ENCODE data around the gene TMEM37. TPM values are rescaled to one million over a fixed set of nuclear protein-coding genes. Genes with fewer than 3 reads are reported as not detected.

The TMEM37 gene
- total and polyA plus RNA-seq, 2 of the 13 experiments (the other 11 are each of a cell fraction or from before 2014, with no cell fraction given): 37.7 to 115 TPM

DNA sequence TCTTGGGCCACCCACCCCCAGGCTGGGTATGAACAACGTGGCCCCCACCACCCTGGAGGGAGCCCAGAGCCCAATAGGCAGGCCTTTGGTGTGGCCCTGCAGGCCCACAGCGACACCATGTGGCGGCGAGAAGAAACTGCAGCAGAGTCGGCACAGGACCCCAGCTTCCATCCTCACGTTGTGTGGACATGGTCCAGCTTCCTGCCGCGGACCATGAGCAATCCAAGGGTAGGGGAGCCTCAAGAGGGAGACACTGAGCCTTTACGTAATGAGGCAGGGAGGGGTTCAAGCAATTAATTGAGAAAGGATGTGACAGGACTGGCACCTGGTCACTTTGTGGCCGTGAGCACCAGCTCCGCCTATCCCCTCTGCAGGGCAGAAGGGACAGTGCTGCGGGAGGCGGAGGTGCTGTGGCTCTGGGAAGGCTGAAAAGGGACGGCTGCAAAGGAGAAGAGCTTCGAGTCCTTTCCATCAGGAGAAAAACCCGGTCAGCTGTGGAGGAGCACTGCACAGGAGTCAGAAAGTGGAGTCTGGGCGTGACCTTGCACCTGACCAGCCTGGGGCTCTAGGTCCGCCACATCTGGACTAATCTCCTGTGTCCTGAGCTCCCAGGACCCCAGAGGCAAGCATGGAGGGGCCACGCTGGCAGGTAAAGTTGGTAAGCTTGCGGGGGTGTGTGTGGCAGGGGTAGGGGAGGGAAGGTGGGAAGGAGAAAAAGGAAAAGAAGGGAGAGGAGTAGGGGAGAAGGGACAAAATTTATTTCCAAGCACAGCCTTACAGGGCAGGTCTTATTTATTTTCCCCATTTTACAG is 44.9 kb downstream of the TMEM37 start (continued):
- TF ChIP-seq ZNF382 (CRISPR knock-in tag; IDR thresholded peaks at IDR 0.05; ENCODE audit: borderline replicate concordance) (no peak), BCL6 (CRISPR knock-in tag; IDR thresholded peaks at IDR 0.05) (peak; percentile 38; the same call in 1 of the 2 replicates), ZC3H13 (CRISPR knock-in tag; IDR thresholded peaks at IDR 0.05) (no peak), HDAC6 (IDR thresholded peaks at IDR 0.05; ENCODE audit: low read depth, low read length) (no peak), ZNF546 (CRISPR knock-in tag; conservative IDR thresholded peaks at IDR 0.05) (no peak), ZNF326 (CRISPR knock-in tag; IDR thresholded peaks at IDR 0.05; ENCODE audit: borderline replicate concordance) (no peak), KDM1A (CRISPR knock-in tag; IDR thresholded peaks at IDR 0.05) (peak; percentile 29; the same call in 1 of the 2 replicates), PRMT3 (CRISPR knock-in tag; IDR thresholded peaks at IDR 0.05; ENCODE audit: borderline replicate concordance, low read depth) (no peak), STAT5B (CRISPR knock-in tag; IDR thresholded peaks at IDR 0.05) (no peak), SALL1 (CRISPR knock-in tag; IDR thresholded peaks at IDR 0.05) (peak; percentile 86), MED1 (CRISPR knock-in tag; IDR thresholded peaks at IDR 0.05) (peak; percentile 65)
- TF ChIP-seq, protein P1, sequence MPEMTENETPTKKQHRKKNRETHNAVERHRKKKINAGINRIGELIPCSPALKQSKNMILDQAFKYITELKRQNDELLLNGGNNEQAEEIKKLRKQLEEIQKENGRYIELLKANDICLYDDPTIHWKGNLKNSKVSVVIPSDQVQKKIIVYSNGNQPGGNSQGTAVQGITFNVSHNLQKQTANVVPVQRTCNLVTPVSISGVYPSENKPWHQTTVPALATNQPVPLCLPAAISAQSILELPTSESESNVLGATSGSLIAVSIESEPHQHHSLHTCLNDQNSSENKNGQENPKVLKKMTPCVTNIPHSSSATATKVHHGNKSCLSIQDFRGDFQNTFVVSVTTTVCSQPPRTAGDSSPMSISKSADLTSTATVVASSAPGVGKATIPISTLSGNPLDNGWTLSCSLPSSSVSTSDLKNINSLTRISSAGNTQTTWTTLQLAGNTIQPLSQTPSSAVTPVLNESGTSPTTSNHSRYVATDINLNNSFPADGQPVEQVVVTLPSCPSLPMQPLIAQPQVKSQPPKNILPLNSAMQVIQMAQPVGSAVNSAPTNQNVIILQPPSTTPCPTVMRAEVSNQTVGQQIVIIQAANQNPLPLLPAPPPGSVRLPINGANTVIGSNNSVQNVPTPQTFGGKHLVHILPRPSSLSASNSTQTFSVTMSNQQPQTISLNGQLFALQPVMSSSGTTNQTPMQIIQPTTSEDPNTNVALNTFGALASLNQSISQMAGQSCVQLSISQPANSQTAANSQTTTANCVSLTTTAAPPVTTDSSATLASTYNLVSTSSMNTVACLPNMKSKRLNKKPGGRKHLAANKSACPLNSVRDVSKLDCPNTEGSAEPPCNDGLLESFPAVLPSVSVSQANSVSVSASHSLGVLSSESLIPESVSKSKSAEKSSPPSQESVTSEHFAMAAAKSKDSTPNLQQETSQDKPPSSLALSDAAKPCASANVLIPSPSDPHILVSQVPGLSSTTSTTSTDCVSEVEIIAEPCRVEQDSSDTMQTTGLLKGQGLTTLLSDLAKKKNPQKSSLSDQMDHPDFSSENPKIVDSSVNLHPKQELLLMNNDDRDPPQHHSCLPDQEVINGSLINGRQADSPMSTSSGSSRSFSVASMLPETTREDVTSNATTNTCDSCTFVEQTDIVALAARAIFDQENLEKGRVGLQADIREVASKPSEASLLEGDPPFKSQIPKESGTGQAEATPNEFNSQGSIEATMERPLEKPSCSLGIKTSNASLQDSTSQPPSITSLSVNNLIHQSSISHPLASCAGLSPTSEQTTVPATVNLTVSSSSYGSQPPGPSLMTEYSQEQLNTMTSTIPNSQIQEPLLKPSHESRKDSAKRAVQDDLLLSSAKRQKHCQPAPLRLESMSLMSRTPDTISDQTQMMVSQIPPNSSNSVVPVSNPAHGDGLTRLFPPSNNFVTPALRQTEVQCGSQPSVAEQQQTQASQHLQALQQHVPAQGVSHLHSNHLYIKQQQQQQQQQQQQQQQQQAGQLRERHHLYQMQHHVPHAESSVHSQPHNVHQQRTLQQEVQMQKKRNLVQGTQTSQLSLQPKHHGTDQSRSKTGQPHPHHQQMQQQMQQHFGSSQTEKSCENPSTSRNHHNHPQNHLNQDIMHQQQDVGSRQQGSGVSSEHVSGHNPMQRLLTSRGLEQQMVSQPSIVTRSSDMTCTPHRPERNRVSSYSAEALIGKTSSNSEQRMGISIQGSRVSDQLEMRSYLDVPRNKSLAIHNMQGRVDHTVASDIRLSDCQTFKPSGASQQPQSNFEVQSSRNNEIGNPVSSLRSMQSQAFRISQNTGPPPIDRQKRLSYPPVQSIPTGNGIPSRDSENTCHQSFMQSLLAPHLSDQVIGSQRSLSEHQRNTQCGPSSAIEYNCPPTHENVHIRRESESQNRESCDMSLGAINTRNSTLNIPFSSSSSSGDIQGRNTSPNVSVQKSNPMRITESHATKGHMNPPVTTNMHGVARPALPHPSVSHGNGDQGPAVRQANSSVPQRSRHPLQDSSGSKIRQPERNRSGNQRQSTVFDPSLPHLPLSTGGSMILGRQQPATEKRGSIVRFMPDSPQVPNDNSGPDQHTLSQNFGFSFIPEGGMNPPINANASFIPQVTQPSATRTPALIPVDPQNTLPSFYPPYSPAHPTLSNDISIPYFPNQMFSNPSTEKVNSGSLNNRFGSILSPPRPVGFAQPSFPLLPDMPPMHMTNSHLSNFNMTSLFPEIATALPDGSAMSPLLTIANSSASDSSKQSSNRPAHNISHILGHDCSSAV (CRISPR knock-in tag; IDR thresholded peaks at IDR 0.05; ENCODE audit: borderline replicate concordance): no peak
- TF ChIP-seq, protein P2, sequence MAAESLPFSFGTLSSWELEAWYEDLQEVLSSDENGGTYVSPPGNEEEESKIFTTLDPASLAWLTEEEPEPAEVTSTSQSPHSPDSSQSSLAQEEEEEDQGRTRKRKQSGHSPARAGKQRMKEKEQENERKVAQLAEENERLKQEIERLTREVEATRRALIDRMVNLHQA (CRISPR knock-in tag; IDR thresholded peaks at IDR 0.05): no peak
- TF ChIP-seq, protein P3, sequence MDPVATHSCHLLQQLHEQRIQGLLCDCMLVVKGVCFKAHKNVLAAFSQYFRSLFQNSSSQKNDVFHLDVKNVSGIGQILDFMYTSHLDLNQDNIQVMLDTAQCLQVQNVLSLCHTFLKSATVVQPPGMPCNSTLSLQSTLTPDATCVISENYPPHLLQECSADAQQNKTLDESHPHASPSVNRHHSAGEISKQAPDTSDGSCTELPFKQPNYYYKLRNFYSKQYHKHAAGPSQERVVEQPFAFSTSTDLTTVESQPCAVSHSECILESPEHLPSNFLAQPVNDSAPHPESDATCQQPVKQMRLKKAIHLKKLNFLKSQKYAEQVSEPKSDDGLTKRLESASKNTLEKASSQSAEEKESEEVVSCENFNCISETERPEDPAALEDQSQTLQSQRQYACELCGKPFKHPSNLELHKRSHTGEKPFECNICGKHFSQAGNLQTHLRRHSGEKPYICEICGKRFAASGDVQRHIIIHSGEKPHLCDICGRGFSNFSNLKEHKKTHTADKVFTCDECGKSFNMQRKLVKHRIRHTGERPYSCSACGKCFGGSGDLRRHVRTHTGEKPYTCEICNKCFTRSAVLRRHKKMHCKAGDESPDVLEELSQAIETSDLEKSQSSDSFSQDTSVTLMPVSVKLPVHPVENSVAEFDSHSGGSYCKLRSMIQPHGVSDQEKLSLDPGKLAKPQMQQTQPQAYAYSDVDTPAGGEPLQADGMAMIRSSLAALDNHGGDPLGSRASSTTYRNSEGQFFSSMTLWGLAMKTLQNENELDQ (CRISPR knock-in tag; IDR thresholded peaks at IDR 0.05; ENCODE audit: borderline replicate concordance): no peak
- TF ChIP-seq, protein P4, sequence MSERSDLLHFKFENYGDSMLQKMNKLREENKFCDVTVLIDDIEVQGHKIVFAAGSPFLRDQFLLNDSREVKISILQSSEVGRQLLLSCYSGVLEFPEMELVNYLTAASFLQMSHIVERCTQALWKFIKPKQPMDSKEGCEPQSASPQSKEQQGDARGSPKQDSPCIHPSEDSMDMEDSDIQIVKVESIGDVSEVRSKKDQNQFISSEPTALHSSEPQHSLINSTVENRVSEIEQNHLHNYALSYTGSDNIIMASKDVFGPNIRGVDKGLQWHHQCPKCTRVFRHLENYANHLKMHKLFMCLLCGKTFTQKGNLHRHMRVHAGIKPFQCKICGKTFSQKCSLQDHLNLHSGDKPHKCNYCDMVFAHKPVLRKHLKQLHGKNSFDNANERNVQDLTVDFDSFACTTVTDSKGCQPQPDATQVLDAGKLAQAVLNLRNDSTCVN (CRISPR knock-in tag; IDR thresholded peaks at IDR 0.05; ENCODE audit: borderline replicate concordance): 0 out of 2 replicates have a peak, but pooled peaks have one; percentile 55
- TF ChIP-seq, protein P5, sequence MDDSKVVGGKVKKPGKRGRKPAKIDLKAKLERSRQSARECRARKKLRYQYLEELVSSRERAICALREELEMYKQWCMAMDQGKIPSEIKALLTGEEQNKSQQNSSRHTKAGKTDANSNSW (CRISPR knock-in tag; IDR thresholded peaks at IDR 0.05; ENCODE audit: borderline replicate concordance): no peak

Data from HepG2 (cell line).